MG63 (cell line): ENCODE results near the gene IFNL4. TPM values are rescaled to one million over a fixed set of nuclear protein-coding genes. Genes with fewer than 3 reads are reported as not detected.
A peak's percentile ranks its signal among the peaks of the same experiment; 100 is the strongest.
"Not testable (repeated sequence)": the region's sequence is repeated elsewhere in the genome, so short reads cannot be mapped to it uniquely, and the experiment has no call there.

Source experiments
- DNase-seq: peaks from one replicate; pipeline ENCODE4 v3.0.0-alpha.2; 2020
- H3K27me3 ChIP-seq: fragments of 250-450 bp; sonication (Bioruptor Pico); 2 replicates; pipeline ENCODE4 v1.5.1; 2020; ENCODE audit warnings: mild to moderate bottlenecking, moderate library complexity
- H3K36me3 ChIP-seq: fragments of 250-450 bp; sonication (Bioruptor Pico); 2 replicates; pipeline ENCODE4 v1.5.1; 2020; ENCODE audit warnings: mild to moderate bottlenecking, moderate library complexity
- H3K4me3 ChIP-seq: fragments of 250-450 bp; sonication (Bioruptor Pico); 2 replicates; pipeline ENCODE4 v1.5.1; 2020; ENCODE audit warnings: mild to moderate bottlenecking, moderate library complexity
- H3K9me3 ChIP-seq: fragments of 250-450 bp; sonication (Bioruptor Pico); 2 replicates; pipeline ENCODE4 v1.5.1; 2020; ENCODE audit warnings: mild to moderate bottlenecking, moderate library complexity
- total RNA-seq: library from RNA; depleted of rRNA; stranded (reverse); fragments of >200 nt; shearing (Covaris generic); gene quantifications from 2 replicates; pipeline ENCODE4 v1.2.3, GENCODE V29; 2014; ENCODE audit warnings: low replicate concordance; rRNA removed

IFNL4 gene
- not detected in 2 replicates for total RNA-seq

DNA sequence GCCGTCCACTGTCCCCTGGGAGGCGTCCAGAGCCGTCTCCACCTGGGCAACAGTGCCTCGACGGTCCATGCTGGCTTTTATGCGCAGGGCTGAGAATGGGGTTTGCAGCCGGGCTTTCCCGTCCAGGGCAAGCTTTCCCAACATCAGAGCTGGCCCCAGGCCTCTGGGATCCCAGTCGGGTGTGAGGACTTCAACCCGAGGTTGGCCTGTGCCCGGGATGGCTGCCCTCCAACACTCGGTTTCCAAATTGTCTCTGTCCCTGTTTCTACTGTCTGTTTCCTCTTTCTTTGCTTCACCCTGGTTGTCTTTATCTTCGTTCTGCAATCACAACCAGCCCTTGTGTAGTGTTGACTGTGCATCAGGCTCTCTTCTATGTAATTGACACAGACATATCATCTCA, at the start of gene IFNL4:
Gene IFNL4 (minus strand): TSS at position 51 of the 400 bp plus-strand sequence.
- Histone ChIP-seq H3K36me3 (no peaks in the 10 kb centered on the region), H3K27me3 (peaks cover 2% of the 10 kb centered on the region; the same call in 1 of the 2 replicates), H3K4me3 (no peak within 1 kb of the TSS), H3K9me3 (no peaks in the 10 kb centered on the region)
- no peak for DNase-seq

DNA sequence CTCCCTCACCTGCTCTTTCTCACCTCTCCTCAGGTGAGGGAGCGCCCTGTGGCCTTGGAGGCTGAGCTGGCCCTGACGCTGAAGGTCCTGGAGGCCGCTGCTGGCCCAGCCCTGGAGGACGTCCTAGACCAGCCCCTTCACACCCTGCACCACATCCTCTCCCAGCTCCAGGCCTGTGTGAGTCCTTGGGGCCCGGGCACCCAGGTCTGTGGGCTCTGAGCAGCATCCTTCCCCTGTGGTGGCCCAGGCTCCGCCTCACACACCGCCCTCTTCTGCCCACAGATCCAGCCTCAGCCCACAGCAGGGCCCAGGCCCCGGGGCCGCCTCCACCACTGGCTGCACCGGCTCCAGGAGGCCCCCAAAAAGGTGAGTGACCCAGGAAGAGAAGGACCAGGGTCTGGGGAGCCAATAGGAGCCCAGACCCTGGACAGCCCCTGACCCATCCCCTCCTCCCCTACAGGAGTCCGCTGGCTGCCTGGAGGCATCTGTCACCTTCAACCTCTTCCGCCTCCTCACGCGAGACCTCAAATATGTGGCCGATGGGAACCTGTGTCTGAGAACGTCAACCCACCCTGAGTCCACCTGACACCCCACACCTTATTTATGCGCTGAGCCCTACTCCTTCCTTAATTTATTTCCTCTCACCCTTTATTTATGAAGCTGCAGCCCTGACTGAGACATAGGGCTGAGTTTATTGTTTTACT, 49.4 kb upstream of the IFNL4 start:
- DNase-seq = no peak
- H3K36me3 ChIP-seq = no peaks in the 10 kb centered on the region
- no peak overlapping the region for H3K4me3 ChIP-seq
- H3K27me3 ChIP-seq = peaks cover under 1% of the 10 kb centered on the region
- H3K9me3 ChIP-seq = no peaks in the 10 kb centered on the region

DNA sequence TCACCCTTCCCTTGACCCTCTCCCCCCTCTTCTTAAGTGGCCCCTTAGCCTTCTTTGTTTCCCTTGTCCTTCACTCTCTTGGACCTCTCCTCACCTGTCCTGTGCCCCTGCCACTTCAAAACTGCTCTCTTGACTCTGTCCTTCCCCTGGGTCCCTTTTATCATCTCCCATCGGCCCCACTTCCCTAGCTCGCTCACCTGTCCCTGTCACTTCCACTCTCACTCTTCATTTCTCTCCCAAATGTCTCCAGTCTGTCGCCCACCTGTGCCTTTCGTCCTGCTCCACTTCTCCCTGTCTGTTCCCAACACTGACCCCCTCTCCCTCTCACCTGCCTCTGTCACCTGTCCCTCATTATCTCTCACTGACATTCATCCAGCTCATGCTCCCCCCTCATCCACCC, 48.2 kb upstream of the IFNL4 start:
- DNase-seq = no peak
- H3K4me3 ChIP-seq = no peak overlapping the region
- H3K27me3 ChIP-seq = peaks cover 2% of the 10 kb centered on the region
- H3K36me3 ChIP-seq = no peaks in the 10 kb centered on the region
- H3K9me3 ChIP-seq = no peaks in the 10 kb centered on the region

DNA sequence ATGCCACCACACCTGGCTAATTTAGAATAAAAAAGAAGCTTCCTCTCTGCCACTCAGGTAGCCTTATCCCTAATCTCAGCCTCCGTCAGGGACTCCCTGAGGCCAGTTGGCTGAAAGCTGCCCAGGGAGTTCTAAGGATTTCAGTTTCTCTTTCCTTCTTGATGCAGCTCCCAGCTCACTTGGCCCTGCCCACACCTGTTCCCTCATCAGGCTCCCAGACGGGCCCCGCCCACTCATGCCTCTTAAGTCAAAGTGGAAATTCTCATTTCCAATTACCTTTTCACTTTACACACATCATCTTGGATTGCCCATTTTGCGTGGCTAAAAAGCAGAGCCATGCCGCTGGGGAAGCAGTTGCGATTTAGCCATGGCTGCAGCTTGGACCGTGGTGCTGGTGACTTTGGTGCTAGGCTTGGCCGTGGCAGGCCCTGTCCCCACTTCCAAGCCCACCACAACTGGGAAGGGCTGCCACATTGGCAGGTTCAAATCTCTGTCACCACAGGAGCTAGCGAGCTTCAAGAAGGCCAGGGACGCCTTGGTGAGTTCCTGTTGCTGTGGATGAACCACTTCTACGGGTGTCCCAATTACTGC, 47.5 kb upstream of the IFNL4 start, which contains the start of gene IFNL1:
Gene IFNL1 (plus strand): TSS at position 353 of the 591 bp plus-strand sequence. CDS start 15 bp downstream, at position 368.
- H3K4me3 ChIP-seq = no peak within 1 kb of the TSS
- no peaks in the 10 kb centered on the region for H3K9me3 ChIP-seq
- H3K27me3 ChIP-seq = peaks cover 7% of the 10 kb centered on the region
- no peak for DNase-seq
- H3K36me3 ChIP-seq = no peaks in the 10 kb centered on the region

DNA sequence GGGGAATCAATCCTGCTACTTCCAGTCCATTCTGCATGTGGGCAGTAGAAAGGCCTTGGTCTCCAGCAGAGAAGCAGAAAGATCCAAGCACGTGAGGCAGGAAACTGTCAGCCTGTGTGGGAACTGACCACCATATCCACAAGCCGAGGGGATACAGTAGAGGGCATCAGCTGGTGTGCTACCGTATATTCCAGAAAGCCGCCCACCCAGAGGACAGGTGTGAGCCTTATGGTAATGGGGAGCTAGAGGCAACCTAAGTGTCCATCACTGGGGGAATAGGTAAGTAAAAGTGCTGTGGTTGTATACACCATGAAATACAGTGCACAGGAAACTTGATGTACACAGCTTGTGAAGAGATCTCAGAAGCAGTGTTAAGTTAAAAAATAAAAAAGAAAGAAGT, 44.7 kb upstream of the IFNL4 start:
- H3K9me3 ChIP-seq = no peaks in the 10 kb centered on the region
- DNase-seq = no peak
- no peak overlapping the region for H3K4me3 ChIP-seq
- peaks cover 24% of the 10 kb centered on the region for H3K27me3 ChIP-seq
- no peaks in the 10 kb centered on the region for H3K36me3 ChIP-seq

DNA sequence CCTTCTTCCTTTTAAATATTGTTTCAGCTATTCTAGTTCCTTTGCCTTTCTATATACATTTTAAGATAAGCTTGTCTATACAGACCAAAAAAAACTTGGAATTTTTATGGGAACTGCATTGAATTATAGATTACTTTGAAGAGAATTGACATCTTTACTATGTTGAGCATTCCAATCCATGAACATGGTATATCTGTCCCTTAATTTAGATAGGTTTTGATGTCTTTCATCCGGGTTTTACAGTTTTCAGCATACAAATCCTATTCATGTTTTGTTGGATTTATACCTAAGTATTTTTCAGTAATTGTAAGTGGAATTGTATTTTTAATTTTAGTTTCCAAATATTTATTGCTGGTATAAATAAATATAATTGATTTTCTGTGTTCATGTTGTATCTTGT, 35.4 kb upstream of the IFNL4 start:
- H3K4me3 ChIP-seq = no peak overlapping the region

DNA sequence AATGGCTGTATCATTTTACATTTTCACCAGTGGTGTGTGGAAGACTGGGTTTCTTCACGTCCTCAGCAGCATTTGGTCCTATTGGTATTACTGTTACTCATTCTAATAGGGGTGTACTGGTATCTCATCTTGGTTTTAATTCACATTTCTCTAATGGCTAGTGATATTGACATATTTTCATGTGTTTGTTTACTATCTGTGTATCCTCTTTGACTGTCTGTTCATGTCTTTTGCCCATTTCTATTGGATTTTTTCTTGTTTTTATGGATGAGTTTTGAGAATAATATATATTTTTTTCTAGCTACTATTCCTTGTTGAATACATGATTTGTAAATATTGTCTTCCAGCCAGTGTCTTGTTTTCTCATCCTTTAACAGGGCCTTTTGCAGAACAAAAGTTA, 33.4 kb upstream of the IFNL4 start:
- no peak for DNase-seq
- Histone ChIP-seq H3K9me3 (peaks cover 36% of the 10 kb centered on the region), H3K36me3 (no peaks in the 10 kb centered on the region), H3K4me3 (no peak overlapping the region), H3K27me3 (peaks cover 41% of the 10 kb centered on the region)

More for the DNA sequence above, 35.4 kb upstream of the IFNL4 start:
- Histone ChIP-seq H3K27me3 (peaks cover 43% of the 10 kb centered on the region), H3K36me3 (no peaks in the 10 kb centered on the region), H3K9me3 (peaks cover 36% of the 10 kb centered on the region)
- no peak for DNase-seq

DNA sequence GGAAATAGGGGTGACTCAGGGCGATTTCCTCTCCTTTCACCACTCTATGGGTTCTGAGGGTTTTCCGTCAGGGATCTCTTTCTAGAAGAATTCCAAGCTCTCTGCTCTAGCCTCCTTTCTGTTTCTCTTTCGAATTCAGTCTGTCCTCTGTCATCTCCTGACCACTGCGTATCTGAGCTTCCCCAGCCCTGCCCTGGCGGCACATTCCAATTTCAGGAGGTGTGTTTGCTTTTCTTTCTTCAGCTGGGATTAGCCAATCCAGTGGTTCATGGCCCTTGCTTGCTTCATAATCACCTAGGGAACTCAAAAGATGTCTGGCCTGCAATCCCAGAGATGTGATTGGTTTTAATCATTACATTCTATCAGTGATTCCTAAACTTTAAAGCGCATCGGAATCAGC, 28.9 kb upstream of the IFNL4 start:
- H3K36me3 ChIP-seq = no peaks in the 10 kb centered on the region
- H3K27me3 ChIP-seq = peaks cover 17% of the 10 kb centered on the region
- peaks cover 16% of the 10 kb centered on the region for H3K9me3 ChIP-seq
- no peak overlapping the region for H3K4me3 ChIP-seq
- DNase-seq = no peak

DNA sequence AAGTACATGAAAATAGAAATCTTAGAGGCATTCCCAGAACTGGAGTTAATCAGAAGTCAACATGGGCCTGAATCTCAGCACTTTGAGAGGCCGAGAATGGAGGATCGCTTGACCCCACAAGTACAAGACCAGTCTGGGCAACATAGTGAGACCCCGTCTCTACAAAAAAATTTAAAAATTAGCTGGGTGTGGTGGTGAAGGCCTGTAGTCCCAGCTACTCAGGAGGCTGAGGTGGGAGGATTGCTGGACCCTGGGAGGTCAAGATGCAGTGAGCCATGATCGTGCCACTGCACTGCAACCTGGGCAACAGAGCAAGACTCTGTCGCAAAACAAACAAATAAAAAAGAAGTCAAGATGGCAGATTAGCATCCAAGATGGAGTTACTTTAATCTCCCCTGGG, 28.1 kb upstream of the IFNL4 start:
- Histone ChIP-seq H3K4me3 (no peak overlapping the region), H3K9me3 (peaks cover 7% of the 10 kb centered on the region), H3K36me3 (no peaks in the 10 kb centered on the region), H3K27me3 (peaks cover 15% of the 10 kb centered on the region)
- no peak for DNase-seq

DNA sequence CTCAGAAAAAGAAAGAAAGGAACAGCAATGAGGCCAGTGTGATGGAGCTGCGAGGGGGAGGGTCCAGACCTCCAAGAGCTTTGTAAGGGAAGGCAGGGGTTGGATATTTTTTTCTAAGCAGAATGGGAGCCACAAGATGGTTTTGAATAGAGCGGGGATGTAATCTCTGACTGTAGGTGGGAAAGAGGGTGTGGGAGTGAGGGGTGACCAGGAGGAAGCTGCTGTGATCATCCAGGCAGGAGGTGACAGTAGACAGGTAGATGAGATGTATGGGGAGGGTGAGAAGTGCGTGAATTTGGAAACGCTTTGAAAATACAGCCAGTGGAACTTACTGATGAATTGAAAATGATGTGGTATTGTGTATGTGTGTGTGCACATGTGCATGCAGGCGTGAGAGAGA, 26.9 kb upstream of the IFNL4 start:
- Histone ChIP-seq H3K36me3 (no peaks in the 10 kb centered on the region), H3K27me3 (peaks cover 8% of the 10 kb centered on the region), H3K4me3 (no peak overlapping the region), H3K9me3 (no peaks in the 10 kb centered on the region)
- DNase-seq = no peak

DNA sequence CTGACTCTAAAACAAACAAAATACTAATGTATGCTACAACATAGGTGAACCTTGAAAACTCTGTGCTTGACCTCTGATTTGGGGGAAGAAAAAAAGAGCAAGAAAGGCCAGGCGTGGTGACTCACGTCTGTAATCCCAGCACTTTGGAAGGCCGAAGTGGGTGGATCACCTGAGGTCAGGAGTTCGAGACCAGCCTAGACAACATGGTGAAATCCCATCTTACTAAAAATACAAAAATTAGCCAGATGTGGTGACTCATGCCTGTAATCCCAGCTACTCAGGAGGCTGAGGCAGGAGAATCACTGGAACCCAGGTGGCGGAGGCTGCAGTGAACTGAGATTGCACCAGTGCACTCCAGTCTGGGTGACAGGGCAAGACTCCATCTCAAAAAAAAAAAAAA, 25.2 kb upstream of the IFNL4 start:
- H3K36me3 ChIP-seq, H3K4me3 ChIP-seq, H3K27me3 ChIP-seq, DNase-seq, H3K9me3 ChIP-seq: not testable (repeated sequence)

DNA sequence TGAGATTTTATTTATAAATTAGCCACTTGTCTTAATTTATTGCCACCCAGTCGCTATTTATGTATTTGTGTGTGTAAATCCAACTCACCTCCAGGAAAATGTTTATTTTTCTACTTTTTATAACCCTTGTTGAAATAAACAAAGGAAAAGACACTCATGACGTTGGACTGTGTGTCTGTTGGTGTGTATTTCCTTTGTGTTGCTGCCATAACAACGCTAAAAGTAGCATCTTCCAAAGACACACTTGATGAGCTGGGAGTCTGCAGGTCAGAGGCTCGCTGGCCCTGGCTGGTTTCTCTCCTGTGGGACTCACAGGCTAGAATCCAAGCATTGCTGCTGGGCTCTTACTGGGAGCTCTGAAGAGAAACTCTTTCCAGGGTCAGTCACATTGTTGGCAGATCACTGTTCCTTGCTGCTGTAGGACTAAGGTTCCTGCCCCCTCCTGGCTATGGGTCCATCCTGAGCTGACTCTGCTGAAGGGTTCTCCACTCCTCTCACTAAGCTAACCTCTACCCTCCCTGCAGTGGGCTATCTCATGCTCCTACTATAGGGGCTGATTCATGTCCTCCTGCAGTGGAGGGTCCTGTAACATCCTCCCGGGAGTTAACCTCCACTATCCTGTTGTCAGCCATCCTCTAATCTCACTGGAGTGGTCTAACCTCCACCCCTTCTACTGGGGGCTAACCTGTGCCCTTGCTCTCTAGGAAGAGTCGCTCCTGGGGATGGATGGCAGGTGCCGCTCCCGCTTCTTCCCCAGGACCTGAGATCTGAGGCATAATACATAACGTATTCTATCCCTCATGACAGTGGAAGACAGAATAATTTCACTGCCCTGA, 21.6 kb upstream of the IFNL4 start:
- no peak overlapping the region for H3K4me3 ChIP-seq
- H3K27me3 ChIP-seq = no peaks in the 10 kb centered on the region
- peak; percentile 57 for DNase-seq
- no peaks in the 10 kb centered on the region for H3K36me3 ChIP-seq
- no peaks in the 10 kb centered on the region for H3K9me3 ChIP-seq

DNA sequence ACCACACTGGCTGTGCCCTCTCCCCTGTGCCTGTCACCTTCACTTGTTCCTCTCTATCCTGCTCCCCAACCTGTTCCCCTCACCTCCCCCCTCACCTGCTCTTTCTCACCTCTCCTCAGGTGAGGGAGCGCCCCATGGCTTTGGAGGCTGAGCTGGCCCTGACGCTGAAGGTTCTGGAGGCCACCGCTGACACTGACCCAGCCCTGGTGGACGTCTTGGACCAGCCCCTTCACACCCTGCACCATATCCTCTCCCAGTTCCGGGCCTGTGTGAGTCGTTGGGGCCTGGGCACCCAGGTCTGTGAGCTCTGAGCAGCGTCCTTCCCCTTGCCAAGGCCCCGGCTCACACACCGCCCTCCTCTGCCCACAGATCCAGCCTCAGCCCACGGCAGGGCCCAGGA, 20.7 kb upstream of the IFNL4 start:
- not testable (repeated sequence) for H3K36me3 ChIP-seq, H3K4me3 ChIP-seq, H3K27me3 ChIP-seq, H3K9me3 ChIP-seq, DNase-seq

DNA sequence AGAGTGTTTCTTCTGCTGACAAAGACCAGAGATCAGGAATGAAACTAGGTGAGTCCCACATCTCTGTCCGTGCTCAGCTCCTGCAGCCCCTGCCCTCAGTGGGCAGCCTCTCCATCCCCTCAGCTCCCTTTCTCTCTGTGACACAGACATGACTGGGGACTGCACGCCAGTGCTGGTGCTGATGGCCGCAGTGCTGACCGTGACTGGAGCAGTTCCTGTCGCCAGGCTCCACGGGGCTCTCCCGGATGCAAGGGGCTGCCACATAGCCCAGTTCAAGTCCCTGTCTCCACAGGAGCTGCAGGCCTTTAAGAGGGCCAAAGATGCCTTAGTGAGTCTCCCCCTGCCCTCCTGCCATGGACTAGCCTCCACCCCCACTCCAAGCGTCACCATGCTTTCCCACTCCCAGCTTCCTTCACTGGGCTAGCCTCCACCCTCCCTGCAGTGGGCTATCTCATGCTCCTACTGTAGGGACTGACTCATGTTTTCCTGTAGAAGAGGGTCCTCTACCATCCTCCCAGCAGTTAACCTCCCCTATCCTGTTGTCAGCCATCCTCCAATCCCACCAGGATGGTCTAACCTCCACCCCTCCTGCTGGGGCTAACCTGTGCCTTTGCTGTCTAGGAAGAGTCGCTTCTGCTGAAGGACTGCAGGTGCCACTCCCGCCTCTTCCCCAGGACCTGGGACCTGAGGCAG, 20.0 kb upstream of the IFNL4 start:
- not testable (repeated sequence) for H3K36me3 ChIP-seq, H3K4me3 ChIP-seq, DNase-seq, H3K9me3 ChIP-seq
- peaks cover 12% of the 10 kb centered on the region for H3K27me3 ChIP-seq

DNA sequence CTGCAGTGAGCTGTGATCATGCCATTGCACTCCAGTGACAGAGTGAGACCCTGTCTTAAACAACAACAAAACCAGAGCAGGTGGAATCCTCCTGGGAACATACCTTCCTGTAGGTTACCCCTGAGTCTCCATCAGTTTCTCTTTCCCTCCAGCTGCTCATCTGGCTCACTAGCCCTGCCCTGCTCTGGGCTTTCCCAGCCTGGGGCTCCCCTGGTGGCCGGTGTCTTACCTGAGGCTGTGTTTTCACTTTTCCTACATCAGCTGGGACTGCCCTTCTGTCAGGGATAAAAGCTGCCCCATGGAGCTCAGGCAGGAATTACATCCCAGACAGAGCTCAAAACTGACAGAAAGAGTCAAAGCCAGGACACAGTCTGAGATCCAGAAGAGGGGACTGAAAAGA, 19.4 kb upstream of the IFNL4 start, which contains the start of gene IFNL2:
Gene IFNL2 (plus strand): TSS at position 312 of the 400 bp plus-strand sequence. CDS start 173 bp downstream, outside the sequence.
- DNase-seq, H3K4me3 ChIP-seq, H3K36me3 ChIP-seq, H3K9me3 ChIP-seq: not testable (repeated sequence)
- peaks cover 17% of the 10 kb centered on the region for H3K27me3 ChIP-seq

DNA sequence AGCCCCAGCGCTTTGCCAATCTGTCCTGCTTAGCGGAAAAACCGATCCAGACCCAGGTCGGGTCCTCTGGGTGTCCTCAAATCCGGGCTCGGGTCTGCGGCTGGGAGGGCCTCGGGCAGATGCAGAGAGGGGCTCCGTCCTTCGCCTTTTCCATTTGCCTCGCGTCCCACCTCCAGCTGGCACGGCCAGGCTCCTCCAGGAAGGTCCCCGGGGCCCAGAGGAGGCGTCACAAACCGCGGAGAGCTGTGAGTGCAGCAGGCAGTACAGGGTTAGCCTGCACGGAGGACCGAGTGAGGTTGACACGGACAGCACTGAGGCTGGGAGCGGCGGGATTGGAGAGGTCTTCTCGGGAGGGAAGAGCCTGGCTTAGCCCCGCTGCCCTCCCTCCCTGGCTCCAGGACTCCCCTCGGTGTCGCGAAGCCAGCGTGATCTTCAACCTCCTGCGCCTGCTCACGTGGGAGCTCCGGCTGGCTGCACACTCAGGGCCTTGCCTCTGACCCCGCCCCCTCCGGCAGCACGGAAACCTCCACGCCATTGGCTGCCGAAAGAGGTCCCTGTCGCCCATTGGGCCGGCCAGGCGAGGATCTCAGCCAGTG, 16.8 kb upstream of the IFNL4 start:
- DNase-seq = no peak
- Histone ChIP-seq H3K9me3 (no peaks in the 10 kb centered on the region), H3K4me3 (no peak overlapping the region), H3K36me3 (no peaks in the 10 kb centered on the region), H3K27me3 (peaks cover 27% of the 10 kb centered on the region)
